Spleen (tissue), 11 donors: Measurements from ENCODE around the gene FARP1. TPM values are rescaled to one million over a fixed set of nuclear protein-coding genes. Genes with fewer than 3 reads are reported as not detected.

Source experiments
- DNase-seq: peaks from one replicate; pipeline ENCODE4 v3.0.0-alpha.2; 2020
- H3K27ac ChIP-seq, 8 donors: fragments of 200-600 bp; sonication (generic) in 7 of 8; 1 replicate in 4 of 8; 2 replicates in 4 of 8; pipeline versions ENCODE4 v1.5.0 to v1.8.0; 2016 to 2021; ENCODE audit warnings: inconsistent platforms in 4 of 8, mild to moderate bottlenecking in 4 of 8, moderate library complexity in 1 of 8
- H3K27me3 ChIP-seq, 7 donors: fragments of 200-600 bp; sonication (generic) in 6 of 7; replicated peaks in 1 of 7; 1 replicate in 4 of 7; 2 replicates in 3 of 7; pipeline versions ENCODE4 v1.5.0 to v1.8.0; 2016 to 2021; ENCODE audit warnings: inconsistent platforms in 3 of 7, mild to moderate bottlenecking in 1 of 7
- H3K36me3 ChIP-seq, 6 donors: fragments of 200-600 bp; sonication (generic) in 5 of 6; 1 replicate in 4 of 6; 2 replicates in 2 of 6; pipeline versions ENCODE4 v1.5.0 to v1.8.0; 2016 to 2021; ENCODE audit warnings: inconsistent platforms in 2 of 6
- H3K4me1 ChIP-seq, 6 donors: fragments of 200-600 bp; sonication (generic) in 5 of 6; 1 replicate in 3 of 6; 2 replicates in 3 of 6; pipeline versions ENCODE4 v1.5.0 to v1.8.0; 2016 to 2021; ENCODE audit warnings: inconsistent platforms in 3 of 6
- H3K4me3 ChIP-seq, 8 donors: fragments of 200-600 bp; sonication (generic) in 7 of 8; 1 replicate in 4 of 8; 2 replicates in 4 of 8; pipeline versions ENCODE4 v1.5.0 to v1.8.0; 2016 to 2021; ENCODE audit warnings: inconsistent platforms in 4 of 8, mild to moderate bottlenecking in 4 of 8, moderate library complexity in 2 of 8
- H3K9me3 ChIP-seq, 8 donors: fragments of 200-600 bp; sonication (generic) in 7 of 8; 1 replicate in 4 of 8; 2 replicates in 4 of 8; pipeline versions ENCODE4 v1.5.0 to v1.8.0; 2016 to 2021; ENCODE audit warnings: inconsistent platforms in 4 of 8
- POLR2A ChIP-seq, 3 donors: fragments of 450-650 bp; IDR thresholded peaks; one replicate each; pipeline ENCODE4 v1.5.1; 2017; ENCODE audit warnings: antibody characterized with exemption in 3 of 3, mild to moderate bottlenecking in 1 of 3
- POLR2AphosphoS5 ChIP-seq, 3 donors: sonication (generic); formaldehyde crosslinking; IDR thresholded peaks; one replicate each; pipeline ENCODE4 v1.5.1; 2017; ENCODE audit warnings: antibody characterized with exemption in 3 of 3
- WGBS, 5 donors: extraction: QIAGEN DNeasy Blood & Tissue Kit in 3 of 5; methylation state at CpG; one replicate each; pipeline versions ENCODE4 v1.1.5 to v1.1.7; 2013 to 2018; 5-methylcytosine and 5-hydroxymethylcytosine counted together
- intact Hi-C: fragments of 100-400 bp; cut with DNase I; formaldehyde crosslinking; loops from one replicate; pipeline ENCODE4 v1.15.0; 2023; ENCODE audit warnings: low total_unique reads
- polyA plus RNA-seq, 3 donors: library from polyadenylated mRNA; stranded (reverse); fragments of 200-250 nt; gene quantifications; one replicate each; pipeline ENCODE4 v1.2.1, GENCODE V29; 2013
- total RNA-seq, 7 donors: library from RNA; depleted of rRNA in 3 of 7; stranded (reverse); fragments of >200 nt in 3 of 7; fragmentation: NEBNext Ultra II Directional in 4 of 7; extraction: Animal tissue kit (Norgen Biotek cat#: 25700) in 4 of 7; gene quantifications; one replicate each; pipeline versions ENCODE4 v1.1.0 to v1.2.1, GENCODE V29; 2016 to 2021
- TF ChIP-seq, protein P1 (sequence below), 11 experiments: fragments of 200-600 bp in 7 of 11; fragments of 450-650 bp in 4 of 11; sonication (generic) in 4 of 11; IDR thresholded peaks in 8 of 11; conservative IDR thresholded peaks in 3 of 11; 1 replicate in 7 of 11; 2 replicates in 4 of 11; pipeline versions ENCODE4 v1.4.0 to v1.8.0; 2016 to 2021; ENCODE audit warnings: antibody characterized with exemption in 11 of 11, inconsistent platforms in 4 of 11, mild to moderate bottlenecking in 1 of 11
- donor health status: healthy with polysubstance abuse.
- donor health status: DM: no; HTN: no; CAD: no; lungs with moderate emphysema.
- donor health status: DM: no; HTN: no; CAD: no.
- donor health status: Bipolar disorder and iron deficiency.
- donor health status: healthy.
- donor health status: DM: no; HTN: no; CAD: no.
- donor health status: DM: yes; HTN: yes; CAD: no.

Gene FARP1
- total and polyA plus RNA-seq, 10 donors = 3.7 to 60.9 (median 33.0) TPM

DNA sequence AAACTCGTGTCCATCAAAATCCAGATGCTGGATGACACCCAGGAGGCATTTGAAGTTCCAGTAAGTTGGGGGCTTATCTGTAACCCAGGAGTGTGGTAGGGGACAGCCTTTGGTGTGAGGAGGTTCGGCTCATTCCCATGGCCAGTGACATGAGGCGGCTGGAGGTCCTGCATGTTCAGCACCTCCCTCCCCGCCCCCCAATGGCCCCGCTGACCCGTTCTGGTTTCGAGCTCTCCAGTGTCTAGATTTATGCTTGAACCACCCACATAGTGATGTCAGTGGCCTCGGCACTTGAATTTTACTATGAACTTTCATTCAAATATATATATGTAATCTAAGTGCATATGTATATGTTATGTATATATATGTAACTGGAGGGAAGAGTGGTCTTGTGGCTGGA is 70.5 kb downstream of the FARP1 start:
- no peak for TF ChIP-seq POLR2AphosphoS5 (IDR thresholded peaks at IDR 0.05)
- TF ChIP-seq, protein P1, sequence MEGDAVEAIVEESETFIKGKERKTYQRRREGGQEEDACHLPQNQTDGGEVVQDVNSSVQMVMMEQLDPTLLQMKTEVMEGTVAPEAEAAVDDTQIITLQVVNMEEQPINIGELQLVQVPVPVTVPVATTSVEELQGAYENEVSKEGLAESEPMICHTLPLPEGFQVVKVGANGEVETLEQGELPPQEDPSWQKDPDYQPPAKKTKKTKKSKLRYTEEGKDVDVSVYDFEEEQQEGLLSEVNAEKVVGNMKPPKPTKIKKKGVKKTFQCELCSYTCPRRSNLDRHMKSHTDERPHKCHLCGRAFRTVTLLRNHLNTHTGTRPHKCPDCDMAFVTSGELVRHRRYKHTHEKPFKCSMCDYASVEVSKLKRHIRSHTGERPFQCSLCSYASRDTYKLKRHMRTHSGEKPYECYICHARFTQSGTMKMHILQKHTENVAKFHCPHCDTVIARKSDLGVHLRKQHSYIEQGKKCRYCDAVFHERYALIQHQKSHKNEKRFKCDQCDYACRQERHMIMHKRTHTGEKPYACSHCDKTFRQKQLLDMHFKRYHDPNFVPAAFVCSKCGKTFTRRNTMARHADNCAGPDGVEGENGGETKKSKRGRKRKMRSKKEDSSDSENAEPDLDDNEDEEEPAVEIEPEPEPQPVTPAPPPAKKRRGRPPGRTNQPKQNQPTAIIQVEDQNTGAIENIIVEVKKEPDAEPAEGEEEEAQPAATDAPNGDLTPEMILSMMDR (IDR thresholded peaks at IDR 0.05 in 8 of 11, conservative IDR thresholded peaks at IDR 0.05 in 3 of 11) = no peak
- TF ChIP-seq POLR2A (IDR thresholded peaks at IDR 0.05) = no peak
- WGBS, 5 donors = 80 to 94% (median 87%) methylated on average over 8 of the region's 8 CpGs

GRCh38 chr13:98214008-98214643 is 71.2 kb downstream of the FARP1 start:
- Histone ChIP-seq H3K4me1 (peaks cover 0 to 32% (median 11%) of the 10 kb centered on the region in 6 donors), H3K9me3 (no peaks in the 10 kb centered on the region), H3K36me3 (peaks cover 0 to 9% (median 0%) of the 10 kb centered on the region in 6 donors), H3K27ac (peak overlapping the region in 3 of 8 donors; percentile 14 to 30 (median 18)), H3K4me3 (no peak overlapping the region), H3K27me3 (no peaks in the 10 kb centered on the region)
- TF ChIP-seq POLR2AphosphoS5 (IDR thresholded peaks at IDR 0.05) (peak; percentile 21 to 54 (median 34)), POLR2A (IDR thresholded peaks at IDR 0.05) (no peak)
- TF ChIP-seq, protein P1 (IDR thresholded peaks at IDR 0.05 in 8 of 11, conservative IDR thresholded peaks at IDR 0.05 in 3 of 11) = no peak
- no peak for DNase-seq
- 66 to 82% (median 77%) methylated on average over 16 of the region's 16 CpGs for WGBS, 5 donors
- intact Hi-C loops = no loop called here

More for the DNA sequence above, 70.5 kb downstream of the FARP1 start:
- H3K4me1 ChIP-seq = peaks cover 0 to 32% (median 11%) of the 10 kb centered on the region in 6 donors
- no peak for DNase-seq
- H3K36me3 ChIP-seq = peaks cover 0 to 9% (median 0%) of the 10 kb centered on the region in 6 donors
- no peaks in the 10 kb centered on the region for H3K9me3 ChIP-seq
- H3K27me3 ChIP-seq = no peaks in the 10 kb centered on the region
- intact Hi-C loops = no loop called here
- H3K27ac ChIP-seq = peak overlapping the region in 1 of 8 donors; percentile 30
- H3K4me3 ChIP-seq = no peak overlapping the region

- WGBS, 5 donors = 70 to 88% (median 86%) methylated on average over 6 of the region's 6 CpGs
Observed at GRCh38 chr13:98214707-98215106, 71.8 kb downstream of the FARP1 start.

GRCh38 chr13:98215508-98215907 is 72.6 kb downstream of the FARP1 start:
- H3K4me1 ChIP-seq = peaks cover 0 to 32% (median 11%) of the 10 kb centered on the region in 6 donors
- H3K36me3 ChIP-seq = peaks cover 0 to 9% (median 0%) of the 10 kb centered on the region in 6 donors
- H3K27ac ChIP-seq = peak overlapping the region in 1 of 8 donors; percentile 31
- TF ChIP-seq, protein P1 (IDR thresholded peaks at IDR 0.05 in 8 of 11, conservative IDR thresholded peaks at IDR 0.05 in 3 of 11) = no peak
- TF ChIP-seq POLR2A (IDR thresholded peaks at IDR 0.05) = no peak
- no peak for TF ChIP-seq POLR2AphosphoS5 (IDR thresholded peaks at IDR 0.05)
- no peaks in the 10 kb centered on the region for H3K27me3 ChIP-seq
- no peaks in the 10 kb centered on the region for H3K9me3 ChIP-seq
- 85 to 91% (median 85%) methylated on average over 6 of the region's 6 CpGs for WGBS, 5 donors
- intact Hi-C loops = no loop called here
- DNase-seq = no peak
- H3K4me3 ChIP-seq = no peak overlapping the region

More at GRCh38 chr13:98214707-98215106, 71.8 kb downstream of the FARP1 start:
- DNase-seq = no peak
- H3K9me3 ChIP-seq = no peaks in the 10 kb centered on the region
- TF ChIP-seq, protein P1 (IDR thresholded peaks at IDR 0.05 in 8 of 11, conservative IDR thresholded peaks at IDR 0.05 in 3 of 11) = no peak
- TF ChIP-seq POLR2AphosphoS5 (IDR thresholded peaks at IDR 0.05) = no peak
- intact Hi-C loops = no loop called here
- H3K4me1 ChIP-seq = peaks cover 0 to 32% (median 11%) of the 10 kb centered on the region in 6 donors
- H3K27ac ChIP-seq = peak overlapping the region in 2 of 8 donors; percentile 14 to 18
- H3K36me3 ChIP-seq = peaks cover 0 to 9% (median 0%) of the 10 kb centered on the region in 6 donors
- H3K4me3 ChIP-seq = no peak overlapping the region
- H3K27me3 ChIP-seq = no peaks in the 10 kb centered on the region
